Choroid plexus epithelial cell (primary cell): ENCODE measurements around the gene PIEZO1.

Experiments
- DNase-seq: peaks from one replicate; pipeline ENCODE4 v3.0.0-alpha.2; 2010; ENCODE audit warnings: low read depth
- H3K4me3 ChIP-seq: 2 replicates; pipeline ENCODE4 v1.5.1; 2011; ENCODE audit warnings: low read depth, mild to moderate bottlenecking, control low read depth, low read length, moderate library complexity
- TF ChIP-seq, protein P1 (sequence below): conservative IDR thresholded peaks from 2 replicates; pipeline ENCODE4 v1.5.1; 2011; ENCODE audit warnings: low read depth, mild to moderate bottlenecking, control low read depth, inconsistent platforms, low read length, moderate library complexity

The PIEZO1 gene

GRCh38 chr16:88719933-88720296 is 65.1 kb downstream of the PIEZO1 start:
- TF ChIP-seq, protein P1, sequence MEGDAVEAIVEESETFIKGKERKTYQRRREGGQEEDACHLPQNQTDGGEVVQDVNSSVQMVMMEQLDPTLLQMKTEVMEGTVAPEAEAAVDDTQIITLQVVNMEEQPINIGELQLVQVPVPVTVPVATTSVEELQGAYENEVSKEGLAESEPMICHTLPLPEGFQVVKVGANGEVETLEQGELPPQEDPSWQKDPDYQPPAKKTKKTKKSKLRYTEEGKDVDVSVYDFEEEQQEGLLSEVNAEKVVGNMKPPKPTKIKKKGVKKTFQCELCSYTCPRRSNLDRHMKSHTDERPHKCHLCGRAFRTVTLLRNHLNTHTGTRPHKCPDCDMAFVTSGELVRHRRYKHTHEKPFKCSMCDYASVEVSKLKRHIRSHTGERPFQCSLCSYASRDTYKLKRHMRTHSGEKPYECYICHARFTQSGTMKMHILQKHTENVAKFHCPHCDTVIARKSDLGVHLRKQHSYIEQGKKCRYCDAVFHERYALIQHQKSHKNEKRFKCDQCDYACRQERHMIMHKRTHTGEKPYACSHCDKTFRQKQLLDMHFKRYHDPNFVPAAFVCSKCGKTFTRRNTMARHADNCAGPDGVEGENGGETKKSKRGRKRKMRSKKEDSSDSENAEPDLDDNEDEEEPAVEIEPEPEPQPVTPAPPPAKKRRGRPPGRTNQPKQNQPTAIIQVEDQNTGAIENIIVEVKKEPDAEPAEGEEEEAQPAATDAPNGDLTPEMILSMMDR: no peak
- DNase-seq: no peak

GRCh38 chr16:88719267-88719932 is 65.6 kb downstream of the PIEZO1 start:
- TF ChIP-seq, protein P1: no peak
- DNase-seq: no peak
- H3K4me3 ChIP-seq: no peak overlapping the region

More at GRCh38 chr16:88719933-88720296, 65.1 kb downstream of the PIEZO1 start:
- no peak overlapping the region for H3K4me3 ChIP-seq

DNA sequence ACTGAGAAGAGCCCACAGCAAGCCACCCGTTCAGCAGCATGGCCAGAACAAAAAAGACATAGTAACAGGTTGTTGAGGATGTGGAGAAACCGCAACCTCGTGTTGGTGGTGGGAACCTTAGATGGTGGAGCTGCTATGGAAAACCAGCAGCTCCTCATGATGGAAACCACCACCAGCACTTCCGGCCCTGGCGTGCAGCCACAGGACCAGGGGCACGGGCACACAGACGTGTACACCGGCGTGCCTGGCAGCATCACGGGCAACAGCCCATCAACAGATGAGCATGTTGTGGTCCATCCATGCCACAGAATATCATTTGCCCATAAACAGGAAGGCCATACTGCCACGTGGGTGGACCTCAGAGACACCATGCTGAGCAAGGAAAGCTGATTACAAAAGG is 66.8 kb downstream of the PIEZO1 start:
- DNase-seq: no peak
- H3K4me3 ChIP-seq: no peak overlapping the region
- TF ChIP-seq, protein P1: no peak

GRCh38 chr16:88716601-88717001 is 68.4 kb downstream of the PIEZO1 start:
- TF ChIP-seq, protein P1: no peak
- no peak for DNase-seq

GRCh38 chr16:88716201-88716600 is 68.8 kb downstream of the PIEZO1 start:
- TF ChIP-seq, protein P1: no peak
- no peak overlapping the region for H3K4me3 ChIP-seq
- DNase-seq: no peak

More at GRCh38 chr16:88716601-88717001, 68.4 kb downstream of the PIEZO1 start:
- H3K4me3 ChIP-seq: no peak overlapping the region

- TF ChIP-seq, protein P1: no peak
- H3K4me3 ChIP-seq: no peak overlapping the region
- no peak for DNase-seq
Observed at GRCh38 chr16:88715312-88716190, 69.5 kb downstream of the PIEZO1 start.
